Kidney epithelial cell (primary cell): ENCODE data around the gene CNIH3. TPM values are rescaled to one million over a fixed set of nuclear protein-coding genes. Genes with fewer than 3 reads are reported as not detected.

ENCODE experiments used
- DNase-seq: peaks from one replicate; pipeline ENCODE4 v3.0.0-alpha.2; 2010; ENCODE audit warnings: low read depth
- H3K27me3 ChIP-seq: 2 replicates; pipeline ENCODE4 v1.6.0; 2011; ENCODE audit warnings: low read length; ENCODE audit not compliant: control insufficient read depth, insufficient read depth
- H3K36me3 ChIP-seq: 2 replicates; pipeline ENCODE4 v1.5.1; 2011; ENCODE audit warnings: low read length; ENCODE audit not compliant: control insufficient read depth, insufficient read depth
- H3K4me3 ChIP-seq: 2 replicates; pipeline ENCODE4 v1.5.1; 2011; ENCODE audit warnings: low read depth, mild to moderate bottlenecking, control low read depth, low read length
- CTCF ChIP-seq: IDR thresholded peaks from 2 replicates; pipeline ENCODE4 v1.5.1; 2011; ENCODE audit warnings: mild to moderate bottlenecking, moderate library complexity, low read length, control low read depth, inconsistent platforms; ENCODE audit not compliant: insufficient read depth, poor library complexity, severe bottlenecking
- total RNA-seq: library from RNA; depleted of rRNA; stranded (reverse); fragments of >200 nt; gene quantifications from 2 replicates; pipeline ENCODE4 v1.2.3, GENCODE V29; 2015

CNIH3 gene
- total RNA-seq, 1 donor from 2014 or later, result 4.2 TPM

GRCh38 chr1:224749916-224750315 lies 133.8 kb downstream of the CNIH3 start:
- DNase-seq, result no peak
- no peak for TF ChIP-seq CTCF
- Histone ChIP-seq H3K4me3 (no peak overlapping the region), H3K36me3 (no peaks in the 10 kb centered on the region), H3K27me3 (no peaks in the 10 kb centered on the region)

- H3K27me3 ChIP-seq, result no peaks in the 10 kb centered on the region
- DNase-seq, result no peak
- H3K4me3 ChIP-seq, result no peak overlapping the region
- TF ChIP-seq CTCF, result no peak
- no peaks in the 10 kb centered on the region for H3K36me3 ChIP-seq
Observed at GRCh38 chr1:224751624-224752311, 135.7 kb downstream of the CNIH3 start.

GRCh38 chr1:224753491-224753890 lies 137.4 kb downstream of the CNIH3 start:
- no peak for DNase-seq
- no peak overlapping the region for H3K4me3 ChIP-seq
- H3K27me3 ChIP-seq, result no peaks in the 10 kb centered on the region
- TF ChIP-seq CTCF, result no peak
- no peaks in the 10 kb centered on the region for H3K36me3 ChIP-seq

- TF ChIP-seq CTCF, result no peak
- no peak for DNase-seq
Observed at GRCh38 chr1:224755586-224755985, 139.5 kb downstream of the CNIH3 start.

DNA sequence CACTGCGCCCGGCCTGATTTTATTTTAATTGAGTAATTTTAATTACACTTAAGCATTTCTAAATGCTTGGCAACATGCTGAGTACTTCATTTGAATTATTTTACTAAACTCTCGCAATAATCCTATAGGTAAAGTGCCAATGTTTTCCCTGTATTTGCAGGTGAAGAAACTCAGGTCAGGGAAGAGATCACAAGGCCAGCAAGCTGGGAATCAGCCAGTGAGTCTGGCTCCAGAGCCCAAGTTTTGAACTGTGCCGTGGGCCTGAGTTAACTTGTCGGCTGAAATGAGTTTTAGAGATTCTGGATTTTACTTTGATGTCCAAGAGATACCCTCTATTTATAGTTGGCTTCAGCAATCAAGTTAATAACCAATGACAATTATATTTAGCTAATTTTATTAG lies 141.4 kb downstream of the CNIH3 start:
- Histone ChIP-seq H3K36me3 (no peaks in the 10 kb centered on the region), H3K4me3 (no peak overlapping the region), H3K27me3 (no peaks in the 10 kb centered on the region)
- no peak for TF ChIP-seq CTCF
- no peak for DNase-seq

More at GRCh38 chr1:224755586-224755985, 139.5 kb downstream of the CNIH3 start:
- H3K27me3 ChIP-seq, result no peaks in the 10 kb centered on the region
- no peaks in the 10 kb centered on the region for H3K36me3 ChIP-seq
- no peak overlapping the region for H3K4me3 ChIP-seq

- DNase-seq, result no peak
- TF ChIP-seq CTCF, result no peak
- no peak overlapping the region for H3K4me3 ChIP-seq
- H3K36me3 ChIP-seq, result no peaks in the 10 kb centered on the region
- no peaks in the 10 kb centered on the region for H3K27me3 ChIP-seq
Observed at GRCh38 chr1:224759135-224759534, 143.0 kb downstream of the CNIH3 start.
